NB4 (cell line): ENCODE measurements around the gene EIPR1.
A peak's percentile ranks its signal among the peaks of the same experiment; 100 is the strongest.

Experiments
- DNase-seq: peaks from one replicate; pipeline ENCODE4 v3.0.0; 2010; ENCODE audit warnings: low read depth
- H3K4me3 ChIP-seq: one replicate; pipeline ENCODE4 v1.5.1; 2011; ENCODE audit warnings: mild to moderate bottlenecking, low read depth, low read length, moderate library complexity
- MYC ChIP-seq: IDR thresholded peaks from 2 replicates; pipeline ENCODE4 v1.6.1; 2011; ENCODE audit warnings: low read depth, low read length
- POLR2A ChIP-seq: IDR thresholded peaks from 2 replicates; pipeline ENCODE4 v1.6.1; 2011; ENCODE audit warnings: mild to moderate bottlenecking; ENCODE audit not compliant: insufficient read length; ENCODE audit errors: extremely low read depth
- TF ChIP-seq, protein P1 (sequence below): IDR thresholded peaks from one replicate; pipeline ENCODE4 v1.5.1; 2012; ENCODE audit warnings: low read depth, low read length
- TF ChIP-seq, protein P2 (sequence below): IDR thresholded peaks from 2 replicates; pipeline ENCODE4 v1.6.1; 2011; ENCODE audit warnings: low read depth, low read length

EIPR1 gene

DNA sequence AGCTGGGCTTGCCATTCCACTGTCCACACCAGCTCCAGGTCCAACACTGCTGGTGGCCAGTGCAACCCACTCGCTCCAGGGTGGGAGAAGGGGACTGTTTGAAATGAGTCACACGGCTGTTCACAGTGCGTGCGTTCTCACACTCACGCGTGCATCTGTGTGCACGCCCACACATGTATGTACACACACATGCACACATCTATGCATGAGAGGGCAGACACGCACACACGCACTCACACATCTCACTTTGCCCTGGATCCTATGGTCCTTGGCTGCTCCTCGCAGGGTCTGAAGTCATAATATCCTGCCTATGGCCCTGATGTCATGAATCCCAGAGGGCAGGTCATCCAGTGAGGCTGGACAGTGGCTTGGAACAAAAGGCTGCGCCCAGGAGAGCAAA, 182.8 kb downstream of the EIPR1 start:
- H3K4me3 ChIP-seq: no peak overlapping the region
- no peak for DNase-seq
- TF ChIP-seq MYC (no peak), POLR2A (no peak)
- TF ChIP-seq, protein P1, sequence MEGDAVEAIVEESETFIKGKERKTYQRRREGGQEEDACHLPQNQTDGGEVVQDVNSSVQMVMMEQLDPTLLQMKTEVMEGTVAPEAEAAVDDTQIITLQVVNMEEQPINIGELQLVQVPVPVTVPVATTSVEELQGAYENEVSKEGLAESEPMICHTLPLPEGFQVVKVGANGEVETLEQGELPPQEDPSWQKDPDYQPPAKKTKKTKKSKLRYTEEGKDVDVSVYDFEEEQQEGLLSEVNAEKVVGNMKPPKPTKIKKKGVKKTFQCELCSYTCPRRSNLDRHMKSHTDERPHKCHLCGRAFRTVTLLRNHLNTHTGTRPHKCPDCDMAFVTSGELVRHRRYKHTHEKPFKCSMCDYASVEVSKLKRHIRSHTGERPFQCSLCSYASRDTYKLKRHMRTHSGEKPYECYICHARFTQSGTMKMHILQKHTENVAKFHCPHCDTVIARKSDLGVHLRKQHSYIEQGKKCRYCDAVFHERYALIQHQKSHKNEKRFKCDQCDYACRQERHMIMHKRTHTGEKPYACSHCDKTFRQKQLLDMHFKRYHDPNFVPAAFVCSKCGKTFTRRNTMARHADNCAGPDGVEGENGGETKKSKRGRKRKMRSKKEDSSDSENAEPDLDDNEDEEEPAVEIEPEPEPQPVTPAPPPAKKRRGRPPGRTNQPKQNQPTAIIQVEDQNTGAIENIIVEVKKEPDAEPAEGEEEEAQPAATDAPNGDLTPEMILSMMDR: no peak
- TF ChIP-seq, protein P2, sequence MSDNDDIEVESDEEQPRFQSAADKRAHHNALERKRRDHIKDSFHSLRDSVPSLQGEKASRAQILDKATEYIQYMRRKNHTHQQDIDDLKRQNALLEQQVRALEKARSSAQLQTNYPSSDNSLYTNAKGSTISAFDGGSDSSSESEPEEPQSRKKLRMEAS: no peak

DNA sequence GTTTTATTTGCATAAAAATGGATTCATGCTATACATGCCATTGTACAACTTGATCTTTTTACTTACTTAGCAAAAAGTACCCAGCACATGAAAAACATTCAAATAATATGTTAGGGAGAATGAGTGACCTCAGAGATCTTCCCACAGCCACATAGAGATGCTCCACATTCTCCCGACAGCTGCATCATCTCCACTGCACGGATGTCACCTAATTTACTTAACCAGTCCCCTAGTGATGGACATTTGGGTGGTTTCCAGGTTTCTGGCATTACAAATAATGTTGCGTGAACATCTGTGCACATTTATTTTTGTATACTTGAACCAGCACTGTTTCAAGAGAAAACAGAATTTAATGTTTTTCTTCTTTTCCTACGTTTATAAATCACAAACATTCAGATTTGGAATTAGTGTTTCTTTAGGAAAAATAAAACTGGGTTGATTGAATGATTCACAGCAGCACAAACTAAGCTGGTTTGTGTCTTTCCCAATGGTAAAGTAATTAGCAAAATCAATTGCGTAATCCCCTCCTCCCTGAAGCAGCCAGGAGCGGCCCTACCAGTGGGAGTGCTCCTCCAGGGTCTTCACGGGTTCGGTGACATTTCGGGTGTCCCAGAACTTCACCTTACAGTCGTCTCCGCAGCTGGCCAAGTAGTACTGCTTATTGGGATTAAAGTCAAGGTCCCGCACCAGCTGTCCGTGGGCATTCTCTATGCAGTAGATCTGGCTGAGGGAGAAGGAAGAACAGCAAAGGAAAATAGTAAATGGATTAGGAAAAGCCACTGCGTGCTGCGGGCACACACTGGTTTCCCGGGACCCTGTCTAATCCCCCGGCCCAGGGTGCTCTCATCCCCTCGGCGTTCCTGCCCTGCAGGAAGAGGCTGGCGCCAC, 183.9 kb downstream of the EIPR1 start:
- H3K4me3 ChIP-seq: no peak overlapping the region
- TF ChIP-seq, protein P2: no peak

DNA sequence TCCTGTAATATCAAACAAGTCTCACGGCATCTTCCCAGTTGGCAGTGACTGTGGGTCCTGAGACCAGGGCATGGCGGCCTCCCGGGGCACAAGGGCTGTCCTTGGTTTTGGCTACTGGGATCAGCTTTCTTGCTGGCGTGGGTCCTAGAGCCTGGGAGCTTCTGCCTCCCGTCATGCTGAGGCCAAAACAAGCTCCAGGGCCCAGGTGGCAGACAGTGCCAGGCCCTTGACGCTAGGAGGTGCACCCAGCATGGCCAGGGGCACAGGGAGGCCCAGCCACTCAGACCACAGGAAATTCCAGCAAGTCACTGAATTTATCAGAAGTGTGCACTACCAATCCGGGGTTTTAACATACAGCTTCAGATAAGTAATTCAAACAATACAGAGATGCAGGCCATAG, 184.7 kb downstream of the EIPR1 start:
- TF ChIP-seq MYC (no peak), POLR2A (no peak)
- TF ChIP-seq, protein P1: no peak
- TF ChIP-seq, protein P2: no peak
- no peak overlapping the region for H3K4me3 ChIP-seq
- DNase-seq: no peak

More for the DNA sequence above, 183.9 kb downstream of the EIPR1 start:
- DNase-seq: peak; percentile 61

DNA sequence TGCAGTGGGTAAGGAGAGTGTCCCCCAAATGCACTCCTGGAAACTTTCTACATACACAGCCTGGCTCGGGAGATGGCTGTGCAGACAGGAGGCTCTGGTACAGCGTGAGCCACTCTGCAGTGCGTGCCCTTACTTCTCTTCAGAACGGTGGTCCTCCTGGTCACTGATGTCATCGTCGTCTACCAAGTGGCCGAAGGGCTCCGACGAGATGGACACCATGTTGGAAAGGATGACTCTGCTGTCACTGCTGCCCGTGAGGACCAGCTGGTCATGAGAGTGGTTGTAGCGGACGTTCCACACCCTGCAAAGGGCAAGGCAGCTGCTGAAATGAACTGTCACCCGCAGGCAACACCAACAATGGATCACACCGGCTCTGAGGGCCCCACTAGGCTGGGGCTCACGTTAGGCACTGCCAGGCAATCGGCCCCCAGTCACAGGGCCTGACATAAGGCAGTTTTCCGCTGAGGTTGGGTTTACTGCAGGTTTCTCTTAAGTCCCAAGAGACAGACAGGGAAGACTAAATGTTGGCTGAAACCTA, 185.3 kb downstream of the EIPR1 start:
- no peak overlapping the region for H3K4me3 ChIP-seq
- DNase-seq: no peak
- TF ChIP-seq, protein P2: no peak
- TF ChIP-seq, protein P1: no peak
- TF ChIP-seq MYC: no peak
- no peak for TF ChIP-seq POLR2A

DNA sequence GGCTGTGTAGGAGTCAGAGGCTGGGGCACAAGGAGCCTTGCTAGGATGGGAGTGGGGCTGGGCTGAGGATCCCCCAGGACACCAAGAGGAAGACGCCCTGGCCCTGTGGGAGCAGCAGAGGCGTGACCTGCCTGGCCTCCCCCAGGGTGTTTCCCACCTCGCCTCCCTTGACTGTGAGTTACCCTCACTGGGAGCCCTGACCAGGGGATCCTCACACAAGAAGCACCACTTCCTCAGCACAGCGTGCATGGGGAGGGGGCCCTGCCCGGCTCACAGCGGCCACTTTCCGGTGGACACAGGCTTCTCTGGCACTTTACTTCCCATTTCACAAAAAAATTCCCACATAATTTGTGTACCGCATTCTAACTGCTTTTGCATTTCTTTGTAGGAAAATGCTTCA, 187.7 kb downstream of the EIPR1 start:
- TF ChIP-seq POLR2A (no peak), MYC (no peak)
- TF ChIP-seq, protein P2: no peak
- TF ChIP-seq, protein P1: no peak
- H3K4me3 ChIP-seq: no peak overlapping the region
- no peak for DNase-seq

DNA sequence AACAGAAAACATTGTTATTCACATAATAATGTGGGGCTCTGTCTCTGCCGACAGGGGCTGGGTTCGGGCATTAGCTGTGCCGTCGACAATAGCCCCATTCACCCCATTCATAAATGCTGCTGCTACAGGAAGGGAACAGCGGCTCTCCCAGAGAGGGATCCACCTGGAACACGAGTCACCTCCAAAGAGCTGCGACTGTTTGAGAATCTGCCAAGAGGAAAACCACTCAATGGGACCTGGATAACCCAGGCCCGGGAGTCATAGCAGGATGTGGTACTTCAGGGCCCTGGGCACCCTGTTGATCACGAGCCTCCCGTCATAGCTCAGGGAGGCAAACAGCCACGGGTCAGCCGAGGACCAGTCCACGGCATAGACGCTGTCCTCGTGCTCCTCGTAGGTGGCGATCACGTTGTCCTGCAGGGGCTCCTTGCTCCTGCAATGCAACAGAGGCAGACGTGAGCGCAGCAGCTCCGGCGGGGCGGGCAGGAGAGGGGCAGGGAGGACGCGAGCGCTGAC, 188.5 kb downstream of the EIPR1 start:
- no peak overlapping the region for H3K4me3 ChIP-seq
- TF ChIP-seq POLR2A (no peak), MYC (no peak)
- TF ChIP-seq, protein P2: no peak
- TF ChIP-seq, protein P1: no peak
- no peak for DNase-seq
